NCI-H460 (cell line): ENCODE results near the gene PLCB1. TPM values are rescaled to one million over a fixed set of nuclear protein-coding genes. Genes with fewer than 3 reads are reported as not detected.

Experiments used
- DNase-seq: peaks from one replicate; pipeline ENCODE4 v3.0.0-alpha.2; 2016; ENCODE audit warnings: low read depth; ENCODE audit errors: extremely low read depth
- total RNA-seq: library from RNA; depleted of rRNA; stranded (reverse); fragments of >200 nt; shearing (Covaris generic); gene quantifications from 2 replicates; pipeline ENCODE4 v1.2.3, GENCODE V29; 2014

The PLCB1 gene
- total RNA-seq, 1 experiment from 2014 or later = 74.0 TPM

DNA sequence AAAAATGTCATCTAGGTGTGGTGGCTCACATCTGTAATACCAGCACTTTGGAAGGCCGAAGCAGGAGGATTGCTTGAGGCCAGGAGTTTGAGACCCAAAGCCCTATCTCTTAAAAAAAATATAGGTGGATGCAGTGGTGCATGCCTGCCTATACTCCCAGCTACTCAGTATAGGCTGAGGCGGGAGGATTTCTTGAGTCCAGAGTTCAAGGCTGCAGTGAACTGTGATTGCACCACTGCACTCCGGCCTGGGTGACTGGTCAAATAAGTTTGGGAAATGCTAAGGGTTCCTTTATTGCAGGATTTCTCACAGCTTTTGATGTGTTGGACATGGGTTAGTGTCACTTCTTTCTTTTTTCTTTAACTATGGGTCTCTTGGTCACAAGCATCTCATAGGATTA is 261.3 kb downstream of the PLCB1 start:
- no peak for DNase-seq

DNA sequence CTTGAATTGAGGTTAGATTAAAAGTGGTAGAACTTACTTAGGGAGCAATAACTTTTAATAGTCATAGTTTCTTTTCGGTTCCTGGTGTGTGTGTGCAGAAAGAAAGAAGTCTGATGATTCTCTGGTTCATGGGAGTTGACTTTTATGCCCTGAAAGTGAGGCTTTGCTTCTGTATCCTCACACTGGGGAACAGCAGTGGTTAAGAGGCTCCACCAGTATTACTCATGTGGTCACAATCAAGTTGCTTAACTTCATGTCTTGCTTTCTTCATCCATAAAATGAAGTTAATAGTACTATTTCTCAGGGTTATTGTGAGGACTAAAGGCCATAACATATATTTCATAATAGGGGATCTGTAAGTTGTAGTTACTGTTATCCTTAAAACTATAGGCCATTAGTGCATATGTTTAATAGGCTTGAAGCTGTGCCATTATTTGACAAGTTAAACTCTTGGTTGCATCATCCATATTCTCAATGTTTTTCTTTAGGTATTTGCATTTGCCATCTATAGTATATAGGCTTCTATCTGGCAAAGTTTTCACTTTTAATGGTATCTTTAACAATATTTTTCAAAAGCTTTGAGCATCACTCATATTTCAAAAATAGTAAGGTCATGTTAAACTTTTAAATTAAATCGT is 262.4 kb downstream of the PLCB1 start:
- DNase-seq = peak; percentile 15

DNA sequence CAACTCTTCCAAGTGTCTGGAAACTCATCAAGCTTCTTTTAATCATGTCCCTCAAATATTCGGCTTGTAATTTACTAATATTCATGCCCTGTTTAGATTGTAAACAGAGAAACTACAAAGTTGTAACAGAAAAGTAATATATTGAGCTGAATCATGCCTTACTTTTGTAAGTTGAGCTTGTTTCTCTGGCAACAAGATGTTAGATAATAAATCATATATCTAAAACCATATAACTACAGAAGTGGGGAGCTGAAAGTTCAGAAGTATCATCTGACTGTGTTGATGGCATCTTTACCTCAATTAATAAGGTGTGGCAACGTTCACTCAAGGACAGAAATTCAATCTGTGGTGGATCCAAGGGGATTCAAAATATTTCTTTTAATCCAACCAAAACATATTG is 263.9 kb downstream of the PLCB1 start:
- DNase-seq = no peak

DNA sequence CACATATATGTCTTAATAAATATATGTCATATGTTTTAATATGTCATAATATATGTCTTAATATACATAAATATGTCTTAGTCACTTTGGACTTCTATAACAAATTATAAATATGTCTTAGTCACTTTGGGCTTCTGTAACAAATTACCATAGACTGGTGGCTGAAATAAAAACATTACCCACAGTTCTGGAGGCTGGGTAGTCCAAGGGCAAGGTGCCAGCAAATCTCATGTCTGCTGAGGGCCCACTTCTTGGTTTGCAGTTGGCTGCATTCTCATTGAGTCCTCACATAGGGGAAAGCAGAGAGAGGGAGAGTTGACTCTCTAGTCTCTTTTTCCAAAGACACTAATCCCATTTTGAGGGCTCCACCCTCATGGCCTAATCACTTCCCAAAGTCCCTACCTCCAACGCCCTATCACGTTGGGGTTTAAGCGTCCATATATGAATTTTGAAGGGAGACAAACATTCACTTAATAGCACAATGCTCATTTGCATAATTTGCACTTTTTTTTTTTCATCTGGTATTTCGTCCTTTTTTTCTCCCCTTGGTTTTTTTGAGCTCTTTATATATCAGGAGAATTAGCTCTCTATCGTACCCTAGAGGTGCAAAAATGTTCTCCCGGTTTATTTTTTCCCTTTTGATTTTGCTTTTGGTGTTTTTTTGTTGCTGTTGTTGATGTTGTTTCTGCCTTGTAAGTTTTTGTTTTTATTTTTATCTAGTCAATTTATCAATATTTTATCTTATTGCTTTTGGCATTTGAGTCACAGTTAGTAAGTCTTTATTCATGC is 266.4 kb downstream of the PLCB1 start:
- DNase-seq = no peak

DNA sequence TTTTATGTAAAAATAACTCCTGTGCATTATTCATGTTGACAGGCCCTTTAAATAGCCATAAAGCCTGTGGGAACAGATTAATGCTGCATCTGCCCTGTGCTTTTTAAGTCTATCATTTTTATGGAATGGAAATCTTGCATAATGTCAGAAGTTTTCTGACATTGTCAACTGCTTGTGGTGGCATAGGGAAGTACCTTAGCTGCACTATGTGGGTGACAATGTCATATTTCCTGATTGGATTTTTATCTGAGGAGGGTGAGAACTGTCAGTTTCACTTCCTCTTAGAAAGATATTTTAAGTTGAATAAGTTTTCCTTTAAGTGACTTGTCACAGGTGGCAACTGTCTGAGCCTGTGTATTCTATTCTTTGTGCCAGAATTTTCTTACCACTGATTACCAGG is 267.9 kb downstream of the PLCB1 start:
- no peak for DNase-seq

DNA sequence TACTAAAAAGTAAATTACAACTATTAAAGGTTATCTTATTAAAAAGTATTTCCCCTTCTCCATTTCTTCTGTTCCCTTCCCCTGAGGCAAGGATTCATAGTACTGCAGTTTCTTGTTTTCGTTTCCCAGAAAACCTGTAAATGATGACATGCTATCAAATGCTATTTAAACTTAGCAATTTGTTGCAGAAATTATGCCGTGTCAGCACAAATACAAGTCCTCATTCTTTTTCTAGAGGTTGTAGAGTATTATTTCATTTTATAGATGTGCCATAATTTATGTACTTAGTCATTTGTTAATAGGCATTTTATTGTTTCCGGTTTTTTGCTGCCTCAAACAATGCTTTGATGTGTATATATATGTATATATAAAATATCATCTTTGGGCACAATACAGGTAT is 268.4 kb downstream of the PLCB1 start:
- DNase-seq = no peak

DNA sequence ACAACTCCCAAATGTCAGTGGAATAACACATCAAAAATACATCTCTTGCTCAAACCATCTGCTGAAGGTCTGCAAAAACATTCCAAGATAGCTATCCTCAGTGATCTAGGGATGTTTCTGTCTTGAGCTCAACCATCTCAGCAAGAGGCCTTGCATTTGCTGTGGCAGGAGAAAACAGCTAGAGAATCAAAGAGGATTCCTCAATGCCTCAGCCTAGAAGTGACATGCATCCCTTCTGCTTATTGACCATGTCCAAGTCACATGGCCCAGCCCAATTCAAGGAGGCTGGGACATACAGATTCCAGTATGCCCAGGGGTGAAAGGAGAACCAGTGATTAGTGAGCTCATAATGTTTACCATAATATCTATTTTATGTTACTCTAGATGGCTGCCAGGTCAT is 269.5 kb downstream of the PLCB1 start:
- no peak for DNase-seq

DNA sequence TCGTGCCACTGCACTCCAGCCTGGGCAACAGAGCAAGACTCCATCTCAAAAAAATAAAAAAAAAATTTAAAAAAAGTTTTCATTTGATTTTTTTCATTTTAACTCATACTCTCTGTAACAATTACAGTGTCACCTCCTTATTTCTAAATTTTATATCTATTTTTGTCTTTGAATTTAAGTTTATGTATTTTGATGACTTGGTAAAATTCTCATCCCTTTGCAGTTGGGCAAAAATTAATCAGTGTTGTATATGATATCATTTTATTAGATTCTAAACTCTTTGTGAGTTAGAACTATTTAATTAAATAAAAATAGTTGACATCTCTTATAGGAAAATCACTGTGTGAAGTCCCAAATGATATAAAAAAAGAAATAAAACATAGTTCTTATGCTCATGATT is 270.7 kb downstream of the PLCB1 start:
- DNase-seq = no peak

DNA sequence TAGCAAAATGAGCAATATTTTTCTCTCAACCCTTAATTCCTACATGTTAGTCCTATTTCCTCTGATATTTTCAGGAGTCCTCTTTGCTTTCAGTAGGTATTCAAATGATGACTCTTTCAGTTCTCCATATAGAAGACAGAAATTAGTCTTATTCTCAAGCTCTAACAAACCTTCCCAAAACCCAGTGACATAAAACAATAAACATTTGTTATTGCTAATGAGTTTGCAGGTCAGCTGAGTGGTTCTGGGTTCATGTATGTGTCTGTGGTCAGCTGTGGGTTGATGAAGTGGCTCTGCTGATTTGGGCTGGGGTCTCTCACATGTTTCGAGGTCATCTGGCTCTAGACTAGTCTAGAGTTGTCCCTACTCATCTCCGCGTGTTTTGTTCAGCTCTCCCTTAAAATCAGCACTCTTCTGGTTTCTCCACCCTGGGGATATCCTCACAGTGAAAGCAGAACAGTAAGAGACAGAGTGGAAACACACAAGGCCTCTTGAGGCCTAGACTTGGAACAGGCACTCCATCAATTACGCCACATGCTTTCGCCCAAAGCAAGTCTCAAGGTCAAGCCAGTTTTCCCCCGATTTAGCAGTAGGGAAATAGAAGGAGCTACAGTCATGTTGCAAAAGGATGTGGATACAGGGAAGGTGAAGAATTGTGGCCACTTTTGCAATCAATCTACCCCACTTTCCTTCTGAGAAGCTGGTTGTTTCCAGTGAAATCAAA is 273.0 kb downstream of the PLCB1 start:
- no peak for DNase-seq

DNA sequence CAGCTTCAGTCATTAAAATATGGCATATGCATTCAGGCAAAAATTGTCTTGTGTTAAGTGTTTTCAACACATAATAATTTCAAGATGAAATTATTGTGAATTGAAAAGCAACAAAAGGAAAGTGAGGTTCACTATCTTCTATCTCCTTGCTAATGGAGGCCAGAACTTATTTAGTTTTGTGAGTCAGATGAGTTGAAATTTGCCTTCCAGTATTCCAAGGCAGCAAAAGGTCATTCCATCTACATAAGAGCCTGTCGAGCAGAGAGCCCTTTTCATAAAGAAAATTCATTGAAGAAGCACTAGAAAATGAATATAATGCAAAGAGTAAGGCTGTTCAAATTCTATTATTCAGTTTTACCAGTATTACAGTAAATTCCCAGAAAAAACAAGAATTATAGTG is 274.3 kb downstream of the PLCB1 start:
- no peak for DNase-seq

DNA sequence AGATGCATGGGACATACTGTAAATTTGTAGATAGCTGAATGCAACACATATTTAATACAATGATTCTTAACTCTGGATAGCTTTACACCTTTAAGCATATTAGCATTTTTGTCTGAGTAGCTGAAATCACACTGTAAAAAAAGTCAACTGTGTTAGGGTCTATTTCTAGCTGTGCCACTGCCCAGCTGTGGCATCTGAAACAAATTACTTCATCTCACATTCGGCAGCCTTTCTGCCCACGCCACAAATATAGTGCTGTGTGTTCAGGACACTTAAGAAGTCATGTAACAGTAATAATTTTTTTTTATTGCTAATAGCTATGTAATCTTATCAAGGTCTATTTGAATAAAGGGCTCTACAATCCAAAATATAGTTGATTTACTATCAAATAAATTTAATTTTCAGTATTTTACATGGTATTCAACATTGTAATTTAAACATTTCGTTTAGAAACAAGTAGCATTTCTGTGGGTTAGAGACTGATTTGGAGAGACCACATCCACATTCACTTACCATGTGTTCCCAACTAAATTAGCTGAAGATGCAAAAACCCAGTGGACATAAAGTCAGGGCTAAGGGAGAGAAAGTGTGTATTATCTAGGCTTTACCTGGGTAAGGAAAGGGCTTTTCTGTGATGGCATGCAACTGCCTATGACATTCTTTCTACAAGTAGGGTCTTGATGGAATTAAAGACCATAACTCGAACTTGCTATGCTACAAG is 276.7 kb downstream of the PLCB1 start:
- DNase-seq = no peak

DNA sequence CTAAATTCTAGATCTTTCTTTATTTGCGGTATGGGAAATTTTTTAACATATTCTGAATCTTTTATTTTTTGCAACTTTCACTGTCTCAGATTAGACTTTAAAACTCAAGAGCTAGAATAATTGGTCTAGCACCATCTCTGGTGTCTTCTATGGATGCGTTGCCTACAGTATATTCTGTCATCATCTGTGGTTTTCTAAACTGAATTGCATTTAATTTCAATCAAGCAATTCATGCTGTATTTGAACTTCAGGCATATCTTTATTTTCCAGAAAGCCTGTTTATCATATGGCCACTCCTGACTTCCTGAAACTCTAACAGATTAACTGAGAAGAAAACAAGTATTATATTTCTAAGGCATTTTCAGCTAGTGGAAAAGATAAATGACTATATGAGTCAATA is 281.6 kb downstream of the PLCB1 start:
- DNase-seq = no peak

DNA sequence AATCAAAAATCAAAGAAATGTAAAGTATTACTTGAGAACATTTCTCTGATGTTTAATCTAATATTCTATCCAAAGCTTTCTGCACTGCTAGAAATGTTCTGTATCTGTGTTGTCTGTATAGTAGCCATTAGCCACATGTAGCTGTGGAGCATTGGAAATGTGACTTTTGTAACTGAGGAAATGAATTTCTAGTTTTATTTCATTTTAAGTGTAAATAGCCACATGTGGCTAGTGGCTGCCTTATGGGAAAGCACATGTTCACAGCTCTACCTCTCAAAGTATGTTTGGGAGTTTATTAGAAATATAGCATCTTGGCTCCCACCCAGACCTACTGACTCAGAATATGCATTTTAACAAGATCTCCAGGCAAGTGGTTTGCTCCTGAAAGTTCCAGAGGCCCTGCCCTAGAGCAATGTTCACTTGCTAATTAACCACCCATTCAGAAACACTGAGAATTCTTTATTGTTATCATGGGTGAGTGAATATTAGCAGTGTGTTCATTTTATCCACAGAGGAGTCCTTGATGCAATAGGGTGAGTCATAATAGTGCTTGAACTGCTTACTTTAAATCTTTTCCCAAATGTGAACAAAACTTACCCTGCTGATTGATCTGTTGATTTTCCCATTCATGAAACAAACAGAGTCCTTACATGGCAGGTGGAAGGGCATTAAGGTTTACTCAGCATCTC is 282.7 kb downstream of the PLCB1 start:
- DNase-seq = peak; percentile 1

DNA sequence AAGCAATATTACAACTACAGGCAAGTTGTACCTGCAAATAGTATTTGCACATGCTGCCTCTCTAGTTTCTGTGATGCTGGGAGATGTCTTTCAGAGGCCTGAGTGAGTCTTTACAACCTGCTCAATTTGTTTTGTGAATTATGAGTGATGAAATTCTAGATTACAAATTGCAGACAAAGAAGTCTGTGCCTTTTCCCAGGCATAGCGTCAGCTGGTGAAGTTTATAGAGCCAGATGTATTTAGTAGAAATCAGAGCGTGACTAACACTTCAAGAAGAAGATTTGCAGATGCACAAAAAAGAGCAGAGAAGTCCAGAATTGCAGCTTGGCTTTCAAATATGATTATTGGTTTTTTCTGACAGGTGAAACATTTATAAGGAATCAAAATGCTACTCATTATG is 289.9 kb downstream of the PLCB1 start:
- no peak for DNase-seq

DNA sequence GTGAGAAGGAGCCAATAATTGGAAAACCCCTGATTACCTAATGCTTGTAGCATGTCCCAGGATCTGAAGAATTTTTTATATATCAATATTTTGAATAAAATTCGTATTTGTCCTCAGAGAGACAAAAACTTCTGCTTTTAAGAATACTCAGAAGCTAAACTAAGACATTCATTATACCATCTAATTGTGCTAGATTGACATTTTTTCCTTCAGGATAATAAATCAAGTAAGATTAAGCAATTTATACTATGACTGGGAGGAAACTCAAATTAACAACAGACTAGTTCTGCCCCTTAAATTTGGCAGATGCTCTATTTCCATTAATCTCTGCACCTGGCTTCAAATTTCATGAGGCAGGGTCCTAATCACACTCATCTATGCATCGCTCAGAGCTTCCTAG is 291.4 kb downstream of the PLCB1 start:
- no peak for DNase-seq

DNA sequence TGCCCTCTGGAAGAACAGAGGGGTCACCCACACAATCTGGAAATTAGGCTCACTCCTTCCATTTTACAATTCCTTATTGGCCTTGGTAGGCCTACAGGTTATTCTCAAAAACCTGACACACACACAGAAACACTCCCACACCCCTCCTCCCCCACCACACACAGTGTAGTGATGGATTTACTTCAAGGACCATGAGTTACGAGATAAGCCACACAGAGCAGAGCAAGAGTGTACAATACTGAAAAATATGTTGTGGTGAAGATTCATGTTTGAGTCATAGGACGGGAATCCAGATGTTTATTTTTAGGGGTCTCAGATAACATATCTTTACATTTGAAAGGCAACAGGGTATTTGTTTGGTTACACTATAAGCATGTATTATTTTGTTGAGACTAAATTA is 291.9 kb downstream of the PLCB1 start:
- no peak for DNase-seq

DNA sequence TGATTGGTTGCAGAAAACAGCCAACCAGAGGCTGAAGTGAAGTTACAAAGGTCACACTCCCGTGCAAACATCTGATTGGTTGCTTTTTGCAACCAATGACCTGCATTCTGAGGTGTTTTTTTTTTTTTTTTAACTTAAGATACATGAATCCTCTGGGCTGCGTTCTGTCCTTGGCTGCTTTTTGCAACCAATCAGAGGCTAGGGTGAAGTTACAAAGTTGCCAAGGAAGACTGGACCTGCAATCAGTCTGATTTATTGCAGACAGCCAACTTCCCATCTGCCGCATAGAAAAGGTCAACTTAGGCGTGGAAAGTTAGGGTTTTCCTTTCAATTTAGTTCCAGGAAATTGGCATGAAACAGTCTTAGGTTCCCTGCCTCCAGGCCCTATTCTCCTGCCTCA is 292.9 kb downstream of the PLCB1 start:
- no peak for DNase-seq

DNA sequence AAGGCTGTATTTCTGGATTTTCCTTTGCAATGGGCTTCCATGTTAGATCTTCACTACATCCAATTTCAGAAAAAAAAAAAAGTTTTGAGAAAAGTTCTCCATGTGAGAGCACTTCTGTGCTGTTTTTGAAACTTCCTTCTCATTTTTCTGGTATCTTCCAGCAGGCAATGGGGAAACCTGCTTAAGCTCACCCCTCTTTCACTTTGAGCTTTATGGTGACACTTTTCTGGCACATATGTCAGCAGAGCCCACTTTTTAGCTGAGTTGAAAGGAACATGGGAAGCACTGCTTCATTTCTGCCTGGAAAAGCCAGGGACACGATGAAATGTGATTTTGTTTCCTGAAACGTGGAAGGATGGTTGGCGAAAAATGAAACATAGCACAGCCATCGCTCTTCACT is 293.7 kb downstream of the PLCB1 start:
- DNase-seq = no peak

DNA sequence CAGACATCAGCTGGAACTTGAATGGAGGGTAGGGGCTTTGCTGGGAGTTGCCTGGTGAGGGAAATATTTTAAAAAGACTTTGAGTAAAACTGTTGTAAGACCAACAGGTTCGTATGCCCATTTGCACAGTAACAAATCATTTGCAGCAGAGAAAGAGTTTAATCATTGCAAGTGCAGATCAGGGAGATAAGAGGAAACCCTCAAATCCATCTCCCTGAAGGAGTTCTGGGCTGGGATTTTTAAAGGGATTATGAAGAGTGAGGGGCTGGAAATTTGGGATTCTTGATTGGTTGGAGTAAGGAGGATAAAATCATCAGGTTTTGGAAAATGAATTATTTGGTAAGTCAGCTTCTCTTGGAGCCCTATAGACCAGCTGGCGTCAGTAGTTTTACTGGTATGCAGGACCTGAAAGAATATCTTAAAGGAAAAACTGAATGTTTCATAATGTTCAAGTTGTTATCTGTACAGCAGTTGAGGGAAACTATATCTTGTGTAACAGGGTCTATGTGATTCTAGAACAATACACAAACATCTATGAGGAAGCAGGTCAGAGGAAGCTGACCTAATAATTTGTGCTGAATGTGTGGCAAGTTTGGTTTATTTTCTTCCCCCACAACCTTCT is 295.5 kb downstream of the PLCB1 start:
- DNase-seq = no peak

DNA sequence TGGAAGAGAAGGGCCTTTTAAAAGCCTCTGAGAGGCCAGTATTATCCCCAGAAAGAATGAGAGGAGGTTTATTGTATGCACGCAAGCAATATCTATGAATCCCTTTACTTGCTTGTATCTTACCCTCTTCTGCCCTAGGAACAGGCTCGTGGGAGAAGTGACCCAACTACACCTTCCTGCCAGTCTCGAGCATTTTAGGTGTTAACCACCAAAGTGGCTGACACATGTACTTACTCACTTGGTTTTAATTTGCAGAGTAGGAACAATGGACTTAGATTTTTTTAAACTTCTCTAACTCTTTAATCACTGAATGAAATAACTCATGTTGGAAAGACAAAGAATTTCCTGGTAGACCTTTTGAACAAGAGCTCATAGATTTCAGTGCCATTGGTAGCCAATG is 296.9 kb downstream of the PLCB1 start:
- DNase-seq = no peak
